ENCODE results near the gene METAP2.

DNA sequence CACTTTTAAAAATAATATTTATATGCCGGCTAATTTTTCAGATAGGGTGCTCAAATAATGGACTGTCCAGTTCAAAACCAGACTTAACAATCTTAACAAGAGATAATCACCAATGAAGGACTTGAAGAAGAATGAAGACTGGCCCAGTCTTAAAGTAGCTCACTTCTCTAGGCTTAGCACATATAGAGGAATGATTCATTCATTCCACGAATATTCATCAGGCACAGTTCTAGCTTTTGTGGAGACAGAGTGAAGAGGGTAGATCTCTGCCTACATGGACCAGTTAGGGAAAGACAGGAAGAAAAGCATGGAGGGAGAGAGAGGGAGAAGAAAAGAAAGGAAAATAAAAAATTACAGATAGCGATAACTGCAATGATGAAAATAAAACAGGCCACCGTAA is 42.8 kb upstream of the METAP2 start:
- TF ChIP-seq, protein P1, sequence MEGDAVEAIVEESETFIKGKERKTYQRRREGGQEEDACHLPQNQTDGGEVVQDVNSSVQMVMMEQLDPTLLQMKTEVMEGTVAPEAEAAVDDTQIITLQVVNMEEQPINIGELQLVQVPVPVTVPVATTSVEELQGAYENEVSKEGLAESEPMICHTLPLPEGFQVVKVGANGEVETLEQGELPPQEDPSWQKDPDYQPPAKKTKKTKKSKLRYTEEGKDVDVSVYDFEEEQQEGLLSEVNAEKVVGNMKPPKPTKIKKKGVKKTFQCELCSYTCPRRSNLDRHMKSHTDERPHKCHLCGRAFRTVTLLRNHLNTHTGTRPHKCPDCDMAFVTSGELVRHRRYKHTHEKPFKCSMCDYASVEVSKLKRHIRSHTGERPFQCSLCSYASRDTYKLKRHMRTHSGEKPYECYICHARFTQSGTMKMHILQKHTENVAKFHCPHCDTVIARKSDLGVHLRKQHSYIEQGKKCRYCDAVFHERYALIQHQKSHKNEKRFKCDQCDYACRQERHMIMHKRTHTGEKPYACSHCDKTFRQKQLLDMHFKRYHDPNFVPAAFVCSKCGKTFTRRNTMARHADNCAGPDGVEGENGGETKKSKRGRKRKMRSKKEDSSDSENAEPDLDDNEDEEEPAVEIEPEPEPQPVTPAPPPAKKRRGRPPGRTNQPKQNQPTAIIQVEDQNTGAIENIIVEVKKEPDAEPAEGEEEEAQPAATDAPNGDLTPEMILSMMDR (IDR thresholded peaks at IDR 0.05; ENCODE audit: insufficient read depth, low read length, poor library complexity, severe bottlenecking), result no peak
- TF ChIP-seq EZH2phosphoT487 (conservative IDR thresholded peaks at IDR 0.05; ENCODE audit: low read length), result no peak
